ENCODE measurements around the gene TREX2. TPM values are rescaled to one million over a fixed set of nuclear protein-coding genes. Genes with fewer than 3 reads are reported as not detected.

TREX2 gene
- total RNA-seq, 1 experiment from 2014 or later = 2.3 TPM

- no peak for DNase-seq (ENCODE audit: low read depth)
Observed at GRCh38 chrX:153456161-153456560, 10.3 kb upstream of the TREX2 start.

GRCh38 chrX:153455571-153455970, 9.7 kb upstream of the TREX2 start:
- no peak for DNase-seq (ENCODE audit: low read depth)

- DNase-seq (ENCODE audit: low read depth) = no peak
Observed at GRCh38 chrX:153454901-153455550, 9.2 kb upstream of the TREX2 start.

GRCh38 chrX:153450949-153451277, 5.1 kb upstream of the TREX2 start:
- no peak for DNase-seq (ENCODE audit: low read depth)

GRCh38 chrX:153450114-153450948, 4.5 kb upstream of the TREX2 start:
- no peak for DNase-seq (ENCODE audit: low read depth)

GRCh38 chrX:153449368-153450113, 3.7 kb upstream of the TREX2 start:
- no peak for DNase-seq (ENCODE audit: low read depth)

GRCh38 chrX:153448556-153449367, 2.9 kb upstream of the TREX2 start:
- no peak for DNase-seq (ENCODE audit: low read depth)

GRCh38 chrX:153447581-153447960, 1.7 kb upstream of the TREX2 start:
- no peak for DNase-seq (ENCODE audit: low read depth)

GRCh38 chrX:153446950-153447580, 1.2 kb upstream of the TREX2 start:
- no peak for DNase-seq (ENCODE audit: low read depth)

- no peak for DNase-seq (ENCODE audit: low read depth)
Observed at GRCh38 chrX:153446636-153446936, 730 bp upstream of the TREX2 start.

GRCh38 chrX:153445106-153445855, 575 bp downstream of the TREX2 start:
- DNase-seq (ENCODE audit: low read depth) = no peak

GRCh38 chrX:153444333-153445011, 1.4 kb downstream of the TREX2 start:
- DNase-seq (ENCODE audit: low read depth) = no peak

- DNase-seq (ENCODE audit: low read depth) = no peak
Observed at GRCh38 chrX:153443476-153444332, 2.2 kb downstream of the TREX2 start.

- no peak for DNase-seq (ENCODE audit: low read depth)
Observed at GRCh38 chrX:153442463-153442862, 3.4 kb downstream of the TREX2 start.

- DNase-seq (ENCODE audit: low read depth) = no peak
Observed at GRCh38 chrX:153441981-153442380, 3.9 kb downstream of the TREX2 start.

- DNase-seq (ENCODE audit: low read depth) = no peak
Observed at GRCh38 chrX:153441296-153441695, 4.6 kb downstream of the TREX2 start.

GRCh38 chrX:153440556-153441135, 5.2 kb downstream of the TREX2 start:
- no peak for DNase-seq (ENCODE audit: low read depth)

GRCh38 chrX:153439977-153440376, 5.9 kb downstream of the TREX2 start:
- no peak for DNase-seq (ENCODE audit: low read depth)

- DNase-seq (ENCODE audit: low read depth) = no peak
Observed at GRCh38 chrX:153438532-153438931, 7.3 kb downstream of the TREX2 start.
